Measurements from ENCODE around the gene ZSWIM3.

Gene ZSWIM3

GRCh38 chr20:45857114-45857881 is at the start of gene ZSWIM3, which contains the start of gene ACOT8:
ZSWIM3 (plus strand) TSS chr20:45857614; CDS start chr20:45857826, 212 bp downstream.
ACOT8 (minus strand) TSS chr20:45857392; CDS start chr20:45857315, 77 bp downstream.
- peak; percentile 100 for DNase-seq (ENCODE audit: low read depth)
- peak within 1 kb of the TSS; percentile 80 for H3K4me3 ChIP-seq (ENCODE audit: control insufficient read depth, low read depth, low read length)
- no peak for TF ChIP-seq CTCF (IDR thresholded peaks at IDR 0.05; ENCODE audit: control insufficient read depth, insufficient read depth, low read depth, low read length, missing control alignments)

GRCh38 chr20:45810191-45810970 is 47.0 kb upstream of the ZSWIM3 start:
- no peak overlapping the region for H3K4me3 ChIP-seq (ENCODE audit: control insufficient read depth, low read depth, low read length)

DNA sequence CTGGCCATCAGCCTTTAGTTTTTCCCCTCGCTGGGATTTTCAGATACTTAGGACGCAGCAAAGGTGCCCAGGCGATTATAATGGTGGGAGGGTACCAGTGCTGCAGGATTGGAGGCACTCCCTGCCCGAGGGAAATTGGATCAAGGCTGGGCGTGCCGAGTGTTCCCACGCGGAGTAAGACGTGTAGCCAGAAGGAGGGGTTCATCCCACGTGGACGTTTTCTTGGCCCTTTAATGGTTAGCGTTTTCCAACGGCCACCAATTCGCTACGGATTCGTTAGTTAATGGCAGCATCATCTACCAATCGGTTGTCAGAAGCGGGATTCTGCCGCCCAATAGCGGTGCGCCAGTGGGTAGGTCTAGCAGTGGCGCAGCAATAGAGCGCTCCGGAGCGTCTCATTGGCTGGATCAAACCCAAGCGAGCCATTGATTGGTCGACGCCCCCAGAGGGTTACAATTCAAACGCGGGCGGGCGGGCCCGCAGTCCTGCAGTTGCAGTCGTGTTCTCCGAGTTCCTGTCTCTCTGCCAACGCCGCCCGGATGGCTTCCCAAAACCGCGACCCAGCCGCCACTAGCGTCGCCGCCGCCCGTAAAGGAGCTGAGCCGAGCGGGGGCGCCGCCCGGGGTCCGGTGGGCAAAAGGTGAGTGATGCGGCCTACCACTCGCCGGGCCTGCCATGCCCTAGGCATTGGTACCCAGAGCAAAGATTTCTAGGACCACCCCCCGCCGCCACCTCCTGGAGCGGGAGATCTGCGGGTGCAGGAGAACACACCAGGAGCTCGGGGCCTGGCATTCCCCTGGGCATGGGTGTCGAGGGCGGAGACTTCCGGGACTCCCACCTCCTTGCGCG is 45.0 kb upstream of the ZSWIM3 start, which contains the start of gene UBE2C:
UBE2C (plus strand) TSS at position 488 of the 849 bp plus-strand sequence; CDS start at position 540, 52 bp downstream.
- TF ChIP-seq CTCF (IDR thresholded peaks at IDR 0.05; ENCODE audit: control insufficient read depth, insufficient read depth, low read depth, low read length, missing control alignments), result no peak
- peak within 1 kb of the TSS; percentile 91 for H3K4me3 ChIP-seq (ENCODE audit: control insufficient read depth, low read depth, low read length)
- DNase-seq (ENCODE audit: low read depth), result peak; percentile 99

More at GRCh38 chr20:45810191-45810970, 47.0 kb upstream of the ZSWIM3 start:
- no peak for TF ChIP-seq CTCF (IDR thresholded peaks at IDR 0.05; ENCODE audit: control insufficient read depth, insufficient read depth, low read depth, low read length, missing control alignments)
- no peak for DNase-seq (ENCODE audit: low read depth)

DNA sequence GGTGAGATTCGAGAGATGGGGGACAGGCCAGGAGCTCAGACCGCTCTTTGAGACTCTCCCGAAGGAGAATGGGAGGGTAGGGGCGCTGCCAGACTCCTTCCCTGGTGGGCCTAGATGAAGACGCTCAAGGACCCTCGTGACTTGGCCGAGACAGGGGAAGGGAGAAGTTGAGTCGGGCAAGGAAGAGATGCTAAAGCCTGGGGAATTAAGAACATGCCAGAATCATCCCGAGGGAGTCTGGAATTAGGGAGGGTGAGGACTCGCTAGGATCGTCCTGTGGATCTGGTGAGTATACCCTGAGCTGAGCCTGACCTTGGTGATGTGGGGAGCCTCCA is 44.4 kb upstream of the ZSWIM3 start:
- peak overlapping the region; percentile 91 for H3K4me3 ChIP-seq (ENCODE audit: control insufficient read depth, low read depth, low read length)

DNA sequence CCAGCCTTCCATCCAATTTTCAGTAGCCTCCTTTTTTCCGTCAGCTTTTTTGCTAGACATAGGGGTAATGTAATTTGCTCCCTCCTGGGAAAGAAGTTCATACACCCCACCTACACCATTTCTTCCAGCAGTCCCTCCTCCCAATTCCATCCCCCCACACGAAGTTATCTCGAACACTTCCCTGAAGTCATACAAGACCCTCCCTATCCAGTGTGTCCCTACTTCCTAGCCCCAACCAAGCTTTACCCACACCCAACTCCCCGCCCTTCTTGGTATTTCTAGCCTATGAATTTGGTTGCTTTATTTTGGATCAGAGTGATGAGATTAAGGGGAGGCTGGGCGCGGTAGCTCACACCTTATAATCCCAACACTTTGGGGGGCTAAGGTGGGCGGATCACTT is 43.9 kb upstream of the ZSWIM3 start:
- peak overlapping the region; percentile 91 for H3K4me3 ChIP-seq (ENCODE audit: control insufficient read depth, low read depth, low read length)
- TF ChIP-seq CTCF (IDR thresholded peaks at IDR 0.05; ENCODE audit: control insufficient read depth, insufficient read depth, low read depth, low read length, missing control alignments), result no peak
- no peak for DNase-seq (ENCODE audit: low read depth)

More for the DNA sequence above, 44.4 kb upstream of the ZSWIM3 start:
- DNase-seq (ENCODE audit: low read depth), result no peak
- no peak for TF ChIP-seq CTCF (IDR thresholded peaks at IDR 0.05; ENCODE audit: control insufficient read depth, insufficient read depth, low read depth, low read length, missing control alignments)

- no peak overlapping the region; the same call in none of the 2 replicates for H3K4me3 ChIP-seq (ENCODE audit: control insufficient read depth, low read depth, low read length)
- TF ChIP-seq CTCF (IDR thresholded peaks at IDR 0.05; ENCODE audit: control insufficient read depth, insufficient read depth, low read depth, low read length, missing control alignments), result no peak
Measured at GRCh38 chr20:45814314-45814713, 43.1 kb upstream of the ZSWIM3 start.

More at GRCh38 chr20:45814314-45814713, 43.1 kb upstream of the ZSWIM3 start:
- DNase-seq (ENCODE audit: low read depth), result no peak
